GM12873 (cell line): ENCODE measurements around the gene LPCAT1.

Experiments
- TF ChIP-seq, protein P1 (sequence below): IDR thresholded peaks from 2 replicates; pipeline ENCODE4 v1.5.1; 2012; ENCODE audit warnings: low read depth, mild to moderate bottlenecking, moderate library complexity, low read length, control low read depth; ENCODE audit not compliant: insufficient read depth; ENCODE audit errors: missing control alignments

Gene LPCAT1

GRCh38 chr5:1555808-1556731 lies 32.3 kb upstream of the LPCAT1 start:
- TF ChIP-seq, protein P1, sequence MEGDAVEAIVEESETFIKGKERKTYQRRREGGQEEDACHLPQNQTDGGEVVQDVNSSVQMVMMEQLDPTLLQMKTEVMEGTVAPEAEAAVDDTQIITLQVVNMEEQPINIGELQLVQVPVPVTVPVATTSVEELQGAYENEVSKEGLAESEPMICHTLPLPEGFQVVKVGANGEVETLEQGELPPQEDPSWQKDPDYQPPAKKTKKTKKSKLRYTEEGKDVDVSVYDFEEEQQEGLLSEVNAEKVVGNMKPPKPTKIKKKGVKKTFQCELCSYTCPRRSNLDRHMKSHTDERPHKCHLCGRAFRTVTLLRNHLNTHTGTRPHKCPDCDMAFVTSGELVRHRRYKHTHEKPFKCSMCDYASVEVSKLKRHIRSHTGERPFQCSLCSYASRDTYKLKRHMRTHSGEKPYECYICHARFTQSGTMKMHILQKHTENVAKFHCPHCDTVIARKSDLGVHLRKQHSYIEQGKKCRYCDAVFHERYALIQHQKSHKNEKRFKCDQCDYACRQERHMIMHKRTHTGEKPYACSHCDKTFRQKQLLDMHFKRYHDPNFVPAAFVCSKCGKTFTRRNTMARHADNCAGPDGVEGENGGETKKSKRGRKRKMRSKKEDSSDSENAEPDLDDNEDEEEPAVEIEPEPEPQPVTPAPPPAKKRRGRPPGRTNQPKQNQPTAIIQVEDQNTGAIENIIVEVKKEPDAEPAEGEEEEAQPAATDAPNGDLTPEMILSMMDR: no peak

GRCh38 chr5:1555011-1555807 lies 31.4 kb upstream of the LPCAT1 start:
- TF ChIP-seq, protein P1: no peak

GRCh38 chr5:1554410-1554967 lies 30.7 kb upstream of the LPCAT1 start:
- TF ChIP-seq, protein P1: no peak

DNA sequence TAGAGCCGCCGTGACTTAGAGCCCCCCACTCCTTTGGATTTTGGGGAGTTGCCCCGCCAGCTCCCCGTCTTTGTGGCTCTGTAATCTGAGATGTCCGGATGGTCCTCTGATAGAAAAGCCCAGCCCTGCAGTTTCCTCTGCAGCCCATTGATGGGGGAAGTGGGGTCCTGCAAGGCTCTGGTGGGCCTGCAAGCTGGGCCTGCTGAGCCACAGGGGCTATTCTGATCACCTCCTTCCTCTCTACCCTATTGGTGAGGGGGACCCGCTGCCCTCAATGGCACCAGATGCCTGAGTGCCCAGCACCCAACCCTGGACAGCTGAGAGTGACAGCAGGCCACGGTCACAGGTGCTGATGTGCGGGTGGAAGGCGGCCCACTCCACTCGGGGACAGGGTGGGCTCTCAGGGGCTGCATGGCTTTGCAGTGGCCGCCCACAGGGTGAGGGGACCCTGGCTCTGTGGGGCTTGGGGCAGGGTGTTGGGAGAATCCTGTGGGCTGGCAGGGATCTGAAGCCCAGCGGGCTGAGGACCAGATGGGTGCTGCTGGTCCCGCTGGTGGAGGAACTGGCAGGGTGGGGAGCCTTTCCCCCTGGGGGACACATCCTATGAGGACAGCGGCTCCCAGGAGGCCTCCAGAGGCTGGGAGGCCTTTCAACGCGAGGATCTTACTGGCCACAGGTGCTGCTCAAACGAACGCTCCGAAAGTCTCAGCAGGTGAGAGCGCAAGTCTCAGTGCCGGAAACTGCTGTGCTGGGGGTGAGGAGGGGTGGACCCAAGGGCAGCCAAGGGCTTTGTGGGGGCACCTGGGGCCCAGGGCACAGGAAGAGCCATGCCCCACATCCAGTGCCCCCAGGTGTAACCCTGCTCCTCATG lies 30.0 kb upstream of the LPCAT1 start:
- TF ChIP-seq, protein P1: no peak

DNA sequence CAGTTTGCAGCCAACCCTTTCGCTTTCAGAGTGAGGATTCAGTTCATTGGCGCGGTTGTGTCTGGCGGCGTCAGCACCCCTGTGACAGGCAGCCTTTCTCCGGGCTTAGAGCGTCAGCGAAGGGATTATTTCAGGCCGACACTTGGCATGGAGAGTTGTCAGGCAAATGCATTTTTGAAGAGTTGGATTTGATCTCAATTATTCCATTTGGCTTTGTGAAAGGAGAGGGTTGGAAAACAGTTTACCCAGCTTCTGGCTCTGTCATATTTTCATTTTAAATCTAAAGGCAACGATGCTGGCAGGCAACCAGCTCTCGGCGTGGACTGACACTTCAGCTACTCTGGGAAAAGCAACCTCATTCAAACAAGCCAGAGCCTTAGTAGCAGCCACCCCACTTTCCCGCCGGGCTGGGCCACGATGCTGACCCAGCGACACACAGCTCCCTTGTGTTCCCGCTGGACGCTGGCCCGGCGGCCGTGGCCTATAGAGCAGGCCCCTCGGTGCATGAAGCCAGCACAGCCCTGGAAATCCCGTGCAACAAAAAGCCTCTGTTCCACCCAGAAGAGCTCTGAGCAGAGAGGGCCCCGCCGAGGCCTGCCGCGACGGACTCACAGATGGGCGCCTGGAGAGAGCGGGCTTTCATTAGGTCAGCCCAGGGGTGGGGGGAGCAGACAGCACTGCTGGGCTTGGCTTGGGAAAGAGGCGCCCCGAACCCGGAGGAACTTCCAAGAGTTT lies 28.9 kb upstream of the LPCAT1 start:
- TF ChIP-seq, protein P1: no peak

DNA sequence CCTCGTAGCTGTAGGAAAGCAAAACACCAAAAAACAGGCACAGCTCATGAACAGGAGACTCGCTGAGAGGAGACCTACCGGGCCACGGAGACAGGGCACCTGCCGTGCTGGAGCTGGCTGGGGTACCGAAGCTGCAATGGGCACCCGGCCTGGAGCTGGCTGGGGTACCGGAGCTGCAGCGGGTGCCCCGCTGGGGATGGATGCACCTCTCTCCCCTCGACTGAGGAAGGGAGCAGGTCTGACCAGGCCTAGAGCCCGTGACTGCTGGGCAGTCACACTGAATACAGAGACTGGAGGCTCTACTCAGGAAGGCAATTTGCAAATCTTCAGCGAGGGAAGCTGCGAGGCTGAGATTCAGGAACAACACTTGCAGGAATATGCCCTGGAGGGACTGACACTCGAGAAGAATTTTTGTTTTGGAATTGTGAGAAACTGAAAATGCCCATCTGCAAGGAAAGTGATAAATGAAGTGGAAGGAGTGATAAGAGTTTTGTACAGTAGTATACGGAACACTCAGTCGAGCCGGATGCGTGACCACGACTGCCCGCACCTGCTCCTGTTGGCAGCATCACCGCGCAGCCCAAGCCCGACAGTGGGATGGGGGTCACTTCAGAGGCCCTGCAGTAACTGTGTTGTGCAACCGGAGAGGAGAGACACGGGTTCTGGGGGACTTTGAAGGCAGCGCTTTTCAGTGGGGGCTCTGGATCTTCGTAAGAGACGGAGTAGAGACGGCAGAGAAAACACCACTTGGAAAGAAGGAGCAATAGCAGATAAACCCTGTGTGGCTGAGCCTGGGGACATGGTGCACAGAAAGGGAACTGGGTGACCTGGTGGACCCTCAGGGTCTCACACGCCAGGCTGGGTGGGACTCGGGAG lies 27.9 kb upstream of the LPCAT1 start:
- TF ChIP-seq, protein P1: no peak
